IPS-18c (cell line): ENCODE data around the gene SYDE2.
"Not testable (repeated sequence)": the region's sequence is repeated elsewhere in the genome, so short reads cannot be mapped to it uniquely, and the experiment has no call there.

Experiments
- H3K4me3 ChIP-seq: 2 replicates; pipeline ENCODE4 v1.7.0; 2013; ENCODE audit warnings: low read depth, mild to moderate bottlenecking, low read length, moderate library complexity; ENCODE audit not compliant: insufficient read depth
- H3K9me3 ChIP-seq: one replicate; pipeline ENCODE4 v1.6.1; 2013; ENCODE audit warnings: mild to moderate bottlenecking, low read length, moderate library complexity; ENCODE audit not compliant: control insufficient read depth, insufficient read depth

SYDE2 gene

GRCh38 chr1:85200463-85201339 lies at the start of gene SYDE2:
SYDE2 (minus strand) TSS chr1:85201016; CDS start chr1:85200996, 20 bp downstream.
- H3K4me3 ChIP-seq, result peak within 1 kb of the TSS; percentile 92

GRCh38 chr1:85249042-85249441 lies 48.2 kb upstream of the SYDE2 start:
- H3K4me3 ChIP-seq, H3K9me3 ChIP-seq: not testable (repeated sequence)

More at GRCh38 chr1:85200463-85201339, at the start of gene SYDE2:
- H3K9me3 ChIP-seq, result no peaks in the 10 kb centered on the region

GRCh38 chr1:85245891-85246290 lies 45.1 kb upstream of the SYDE2 start:
- Histone ChIP-seq H3K9me3 (peaks cover 4% of the 10 kb centered on the region), H3K4me3 (no peak overlapping the region)

GRCh38 chr1:85245456-85245855 lies 44.6 kb upstream of the SYDE2 start:
- H3K9me3 ChIP-seq, result peaks cover 4% of the 10 kb centered on the region
- no peak overlapping the region for H3K4me3 ChIP-seq

- Histone ChIP-seq H3K9me3 (peaks cover 4% of the 10 kb centered on the region), H3K4me3 (no peak overlapping the region)
These were observed 43.6 kb upstream of the SYDE2 start for GRCh38 chr1:85244271-85245061.

- no peak overlapping the region for H3K4me3 ChIP-seq
- no peaks in the 10 kb centered on the region for H3K9me3 ChIP-seq
These were observed 42.6 kb upstream of the SYDE2 start for GRCh38 chr1:85243372-85243771.

- Histone ChIP-seq H3K4me3 (no peak overlapping the region), H3K9me3 (no peaks in the 10 kb centered on the region)
These were observed 39.8 kb upstream of the SYDE2 start for GRCh38 chr1:85240643-85241042.

GRCh38 chr1:85240174-85240601 lies 39.4 kb upstream of the SYDE2 start:
- Histone ChIP-seq H3K9me3 (no peaks in the 10 kb centered on the region), H3K4me3 (no peak overlapping the region)

- Histone ChIP-seq H3K9me3 (no peaks in the 10 kb centered on the region), H3K4me3 (no peak overlapping the region)
These were observed 36.8 kb upstream of the SYDE2 start for GRCh38 chr1:85237613-85238012.

- no peak overlapping the region for H3K4me3 ChIP-seq
- no peaks in the 10 kb centered on the region for H3K9me3 ChIP-seq
These were observed 29.6 kb upstream of the SYDE2 start for GRCh38 chr1:85230305-85230977.

- Histone ChIP-seq H3K4me3 (no peak overlapping the region), H3K9me3 (no peaks in the 10 kb centered on the region)
These were observed 28.8 kb upstream of the SYDE2 start for GRCh38 chr1:85229574-85230097.

- Histone ChIP-seq H3K4me3 (no peak overlapping the region), H3K9me3 (no peaks in the 10 kb centered on the region)
These were observed 28.2 kb upstream of the SYDE2 start for GRCh38 chr1:85228972-85229371.

GRCh38 chr1:85225624-85226380 lies 25.0 kb upstream of the SYDE2 start:
- no peak overlapping the region for H3K4me3 ChIP-seq
- no peaks in the 10 kb centered on the region for H3K9me3 ChIP-seq

- Histone ChIP-seq H3K9me3 (no peaks in the 10 kb centered on the region), H3K4me3 (no peak overlapping the region)
These were observed 24.2 kb upstream of the SYDE2 start for GRCh38 chr1:85224734-85225623.

GRCh38 chr1:85224295-85224694 lies 23.5 kb upstream of the SYDE2 start:
- H3K9me3 ChIP-seq, result no peaks in the 10 kb centered on the region
- no peak overlapping the region for H3K4me3 ChIP-seq

GRCh38 chr1:85223334-85223733 lies 22.5 kb upstream of the SYDE2 start:
- no peak overlapping the region for H3K4me3 ChIP-seq
- H3K9me3 ChIP-seq, result no peaks in the 10 kb centered on the region
